SK-N-SH treated with all-trans-retinoic acid at 6 μM for 48 hours (cell line): ENCODE measurements around the gene KRTAP16-1.

Experiments used
- ATAC-seq: fragments of 200-7000 bp; cut with Tn5 transposase; 3 replicates; pipeline ENCODE4 v1.9.1; 2020; ENCODE audit warnings: mild to moderate bottlenecking, moderate library complexity
- ARNTL ChIP-seq: fragments of 450-650 bp; formaldehyde crosslinking; IDR thresholded peaks from 2 replicates; pipeline ENCODE4 v1.5.0; 2020; ENCODE audit warnings: low read depth, mild to moderate bottlenecking, moderate library complexity, borderline replicate concordance
- BACH2 ChIP-seq: fragments of 250-450 bp; sonication (Bioruptor Pico); IDR thresholded peaks from 2 replicates; pipeline ENCODE4 v1.9.0; 2021; ENCODE audit warnings: mild to moderate bottlenecking, borderline replicate concordance
- CREB5 ChIP-seq: fragments of 250-450 bp; sonication (Bioruptor Pico); IDR thresholded peaks from 2 replicates; pipeline ENCODE4 v1.5.1; 2020; ENCODE audit warnings: low read depth, mild to moderate bottlenecking, moderate library complexity
- CSDC2 ChIP-seq: fragments of 250-450 bp; sonication (Bioruptor Pico); IDR thresholded peaks from 2 replicates; pipeline ENCODE4 v1.5.0; 2020; ENCODE audit warnings: mild to moderate bottlenecking, moderate library complexity
- CSRNP3 ChIP-seq: fragments of 250-450 bp; sonication (Bioruptor Pico); IDR thresholded peaks from 2 replicates; pipeline ENCODE4 v1.5.1; 2021; ENCODE audit warnings: mild to moderate bottlenecking, moderate library complexity
- ESRRG ChIP-seq: fragments of 250-450 bp; sonication (Bioruptor Pico); IDR thresholded peaks from 2 replicates; pipeline ENCODE4 v1.6.1; 2021; ENCODE audit warnings: mild to moderate bottlenecking
- GLIS3 ChIP-seq: fragments of 250-450 bp; sonication (Bioruptor Pico); IDR thresholded peaks from 2 replicates; pipeline ENCODE4 v1.5.0; 2020; ENCODE audit warnings: mild to moderate bottlenecking, moderate library complexity
- ISL1 ChIP-seq: fragments of 250-450 bp; sonication (Bioruptor Pico); IDR thresholded peaks from 2 replicates; pipeline ENCODE4 v2.1.2; 2022; ENCODE audit warnings: mild to moderate bottlenecking, moderate library complexity
- OSR1 ChIP-seq: fragments of 250-450 bp; sonication (Bioruptor Pico); IDR thresholded peaks from 2 replicates; pipeline ENCODE4 v1.8.0; 2022; ENCODE audit warnings: moderate library complexity, mild to moderate bottlenecking, inconsistent platforms
- PATZ1 ChIP-seq: fragments of 250-450 bp; sonication (Bioruptor Pico); IDR thresholded peaks from 2 replicates; pipeline ENCODE4 v1.8.0; 2020; ENCODE audit warnings: mild to moderate bottlenecking, moderate library complexity, borderline replicate concordance
- POU6F1 ChIP-seq: fragments of 250-450 bp; sonication (Bioruptor Pico); IDR thresholded peaks from 2 replicates; pipeline ENCODE4 v1.8.0; 2021; ENCODE audit warnings: low read depth, mild to moderate bottlenecking, moderate library complexity, borderline replicate concordance
- PPARA ChIP-seq: fragments of 250-450 bp; sonication (Bioruptor Pico); IDR thresholded peaks from 2 replicates; pipeline ENCODE4 v1.5.0; 2020; ENCODE audit warnings: mild to moderate bottlenecking, borderline replicate concordance
- SNAI2 ChIP-seq: fragments of 250-450 bp; sonication (Bioruptor Pico); IDR thresholded peaks from 2 replicates; pipeline ENCODE4 v1.5.0; 2020; ENCODE audit warnings: mild to moderate bottlenecking, moderate library complexity
- TCF4 ChIP-seq: fragments of 250-450 bp; sonication (Bioruptor Pico); IDR thresholded peaks from 2 replicates; pipeline ENCODE4 v1.8.0; 2021; ENCODE audit warnings: mild to moderate bottlenecking, moderate library complexity, borderline replicate concordance
- TOX ChIP-seq: fragments of 250-450 bp; sonication (Bioruptor Pico); IDR thresholded peaks from 2 replicates; pipeline ENCODE4 v1.8.0; 2021; ENCODE audit warnings: mild to moderate bottlenecking, moderate library complexity, borderline replicate concordance
- TSHZ2 ChIP-seq: fragments of 250-450 bp; sonication (Bioruptor Pico); IDR thresholded peaks from 2 replicates; pipeline ENCODE4 v1.5.0; 2020; ENCODE audit warnings: mild to moderate bottlenecking, moderate library complexity
- ZC3H10 ChIP-seq: fragments of 250-450 bp; sonication (Bioruptor Pico); IDR thresholded peaks from 2 replicates; pipeline ENCODE4 v1.5.1; 2021; ENCODE audit warnings: mild to moderate bottlenecking, moderate library complexity
- ZFP3 ChIP-seq: fragments of 250-450 bp; sonication (Bioruptor Pico); IDR thresholded peaks from 2 replicates; pipeline ENCODE4 v1.5.0; 2020; ENCODE audit warnings: mild to moderate bottlenecking, moderate library complexity
- ZFP30 ChIP-seq: fragments of 450-650 bp; formaldehyde crosslinking; IDR thresholded peaks from 2 replicates; pipeline ENCODE4 v1.5.0; 2022; ENCODE audit warnings: mild to moderate bottlenecking, moderate library complexity
- ZNF565 ChIP-seq: fragments of 450-650 bp; formaldehyde crosslinking; conservative IDR thresholded peaks from 2 replicates; pipeline ENCODE4 v1.5.0; 2020; ENCODE audit warnings: low read depth, mild to moderate bottlenecking, moderate library complexity
- ZNF70 ChIP-seq: fragments of 450-650 bp; formaldehyde crosslinking; IDR thresholded peaks from 2 replicates; pipeline ENCODE4 v1.5.0; 2020; ENCODE audit warnings: mild to moderate bottlenecking, moderate library complexity
- ZNF8 ChIP-seq: fragments of 450-650 bp; formaldehyde crosslinking; IDR thresholded peaks from 2 replicates; pipeline ENCODE4 v1.5.0; 2020; ENCODE audit warnings: mild to moderate bottlenecking, moderate library complexity

Gene KRTAP16-1

GRCh38 chr17:41340934-41341861 lies 32.1 kb upstream of the KRTAP16-1 start:
- no peak for TF ChIP-seq ZNF70
- TF ChIP-seq OSR1 (CRISPR knock-in tag), result no peak
- TF ChIP-seq TCF4, result no peak
- no peak for TF ChIP-seq ZNF8 (CRISPR knock-in tag)
- TF ChIP-seq BACH2 (CRISPR knock-in tag), result no peak
- no peak for TF ChIP-seq PATZ1 (CRISPR knock-in tag)
- TF ChIP-seq ZC3H10 (CRISPR knock-in tag), result no peak
- TF ChIP-seq TSHZ2 (CRISPR knock-in tag), result no peak
- TF ChIP-seq ZNF565 (CRISPR knock-in tag), result no peak
- no peak for TF ChIP-seq PPARA (CRISPR knock-in tag)
- no peak for TF ChIP-seq SNAI2 (CRISPR knock-in tag)
- no peak for TF ChIP-seq ESRRG (CRISPR knock-in tag)
- no peak for TF ChIP-seq POU6F1 (CRISPR knock-in tag)
- TF ChIP-seq CSDC2 (CRISPR knock-in tag), result no peak
- no peak for TF ChIP-seq ZFP30
- no peak for TF ChIP-seq ISL1 (CRISPR knock-in tag)
- no peak for TF ChIP-seq ZFP3 (CRISPR knock-in tag)
- TF ChIP-seq TOX (CRISPR knock-in tag), result no peak
- ATAC-seq, result no peak

GRCh38 chr17:41340494-41340893 lies 31.4 kb upstream of the KRTAP16-1 start:
- no peak for ATAC-seq
- TF ChIP-seq ZC3H10 (CRISPR knock-in tag), result no peak
- no peak for TF ChIP-seq PATZ1 (CRISPR knock-in tag)
- no peak for TF ChIP-seq ZFP3 (CRISPR knock-in tag)
- no peak for TF ChIP-seq OSR1 (CRISPR knock-in tag)
- no peak for TF ChIP-seq ZNF8 (CRISPR knock-in tag)
- TF ChIP-seq BACH2 (CRISPR knock-in tag), result no peak
- no peak for TF ChIP-seq CREB5 (CRISPR knock-in tag)
- no peak for TF ChIP-seq ARNTL (CRISPR knock-in tag)
- TF ChIP-seq CSRNP3 (CRISPR knock-in tag), result no peak
- no peak for TF ChIP-seq CSDC2 (CRISPR knock-in tag)
- TF ChIP-seq SNAI2 (CRISPR knock-in tag), result no peak
- no peak for TF ChIP-seq POU6F1 (CRISPR knock-in tag)
- no peak for TF ChIP-seq GLIS3 (CRISPR knock-in tag)
- TF ChIP-seq, all 23 proteins: peak for 0
